HepG2 (cell line): ENCODE measurements around the gene UHMK1. TPM values are rescaled to one million over a fixed set of nuclear protein-coding genes. Genes with fewer than 3 reads are reported as not detected.

Experiments used
- ATAC-seq: fragments of 200-7000 bp; cut with Tn5 transposase; 3 replicates; pipeline ENCODE4 v1.9.1; 2020; ENCODE audit warnings: mild to moderate bottlenecking, moderate library complexity
- BruUV-seq: library from RNA; stranded (reverse); fragments of 400-500 nt; replicated peaks from 2 replicates; lab custom pipeline; 2021; lab: Mats Ljungman, UMichigan
- CTCF ChIA-PET: fragments of 300-600 bp; formaldehyde crosslinking; extraction: SDS; loops from one replicate; lab custom pipeline; 2021; ENCODE audit warnings: low total read pairs, inconsistent platforms, low intra/inter-chr PET ratio; lab: Yijun Ruan, JAX
- POLR2A ChIA-PET: fragments of 350-600 bp; sonication (Branson Sonifier 250); formaldehyde crosslinking; loops from one replicate; lab custom pipeline; 2020; ENCODE audit warnings: antibody characterized with exemption, inconsistent platforms; lab: Yijun Ruan, JAX
- DNase-seq: peaks from one replicate; pipeline ENCODE4 v3.0.0-alpha.2; 2015; ENCODE audit warnings: low spot score
- FAIRE-seq: peaks from 3 replicates; lab custom pipeline; 2011; peaks lifted over from hg19 to GRCh38; lab: Jason Lieb, UNC
- H2AFZ ChIP-seq: one replicate; pipeline ENCODE4 v1.6.1; 2011; ENCODE audit warnings: low read length, inconsistent platforms
- H3K27ac ChIP-seq: fragments of 300-600 bp; 3 replicates; pipeline ENCODE4 v1.8.0; 2011; ENCODE audit warnings: mixed run types, mild to moderate bottlenecking, mixed read lengths, low read length, inconsistent platforms; ENCODE audit not compliant: insufficient read depth; ENCODE audit errors: extremely low read length
- H3K27me3 ChIP-seq, 2 experiments: fragments of 200-600 bp in 1 of 2; 2 replicates in 1 of 2; 3 replicates in 1 of 2; pipeline versions ENCODE4 v1.6.0 to v1.8.0; 2011; ENCODE audit warnings: low read length in 2 of 2, mild to moderate bottlenecking in 2 of 2, moderate library complexity in 2 of 2, inconsistent platforms in 1 of 2; ENCODE audit not compliant: insufficient read depth in 2 of 2, control insufficient read depth in 1 of 2
- H3K36me3 ChIP-seq, 2 experiments: fragments of 200-600 bp in 1 of 2; replicated peaks in 1 of 2; 2 replicates in 1 of 2; 3 replicates in 1 of 2; pipeline versions ENCODE4 v1.5.1 to v1.8.0; 2011; ENCODE audit warnings: low read length in 2 of 2, inconsistent platforms in 1 of 2; ENCODE audit not compliant: insufficient read depth in 2 of 2, control insufficient read depth in 1 of 2
- H3K4me1 ChIP-seq: 2 replicates; pipeline ENCODE4 v1.5.1; 2012; ENCODE audit warnings: low read length, inconsistent platforms; ENCODE audit not compliant: insufficient read depth
- H3K4me2 ChIP-seq: 2 replicates; pipeline ENCODE4 v1.6.0; 2011; ENCODE audit warnings: low read depth, low read length, inconsistent platforms
- H3K4me3 ChIP-seq, 3 experiments: fragments of 200-600 bp in 1 of 3; sonication (generic), shearing (Covaris generic) in 1 of 3; replicated peaks in 1 of 3; 2 replicates each; pipeline ENCODE4 v1.5.1; 2011 to 2016; ENCODE audit warnings: low read length in 3 of 3, inconsistent platforms in 2 of 3, low read depth in 2 of 3, mild to moderate bottlenecking in 2 of 3, control low read depth in 1 of 3, mixed read lengths in 1 of 3; ENCODE audit not compliant: insufficient read depth in 1 of 3
- H3K79me2 ChIP-seq: one replicate; pipeline ENCODE4 v1.6.1; 2011; ENCODE audit warnings: low read length, inconsistent platforms; ENCODE audit not compliant: insufficient read depth
- H3K9ac ChIP-seq: 2 replicates; pipeline ENCODE4 v1.6.0; 2011; ENCODE audit warnings: mild to moderate bottlenecking, low read depth, low read length, inconsistent platforms; ENCODE audit not compliant: insufficient read depth
- H3K9me3 ChIP-seq: 2 replicates; pipeline ENCODE4 v1.5.1; 2012; ENCODE audit warnings: mild to moderate bottlenecking, low read length
- H4K20me1 ChIP-seq: 2 replicates; pipeline ENCODE4 v1.6.0; 2011; ENCODE audit warnings: inconsistent platforms, mild to moderate bottlenecking, low read length, moderate library complexity; ENCODE audit not compliant: insufficient read depth
- GABPA ChIP-seq, 2 experiments: IDR thresholded peaks; 2 replicates each; pipeline ENCODE4 v1.6.1; 2011 to 2016; ENCODE audit warnings: low read depth in 2 of 2, low read length in 1 of 2, missing biosample characterization in 1 of 2, missing genetic modification characterization in 1 of 2
- NFYB ChIP-seq: sonication (generic); formaldehyde crosslinking; IDR thresholded peaks from 2 replicates; pipeline ENCODE4 v1.4.0; 2020; ENCODE audit warnings: missing genetic modification reagents
- SMC3 ChIP-seq: IDR thresholded peaks from 2 replicates; pipeline ENCODE4 v1.6.1; 2011; ENCODE audit warnings: low read length, improper control_type of control experiment
- SNAPC2 ChIP-seq: sonication (generic); formaldehyde crosslinking; IDR thresholded peaks from 2 replicates; pipeline ENCODE4 v1.8.1; 2022; ENCODE audit warnings: mild to moderate bottlenecking, missing genetic modification reagents
- TFE3 ChIP-seq: IDR thresholded peaks from 2 replicates; pipeline ENCODE4 v1.6.1; 2016
- ZNF124 ChIP-seq: sonication (generic); formaldehyde crosslinking; IDR thresholded peaks from 2 replicates; pipeline ENCODE4 v1.4.0; 2020; ENCODE audit warnings: missing genetic modification reagents
- ZNF33A ChIP-seq: sonication (generic); formaldehyde crosslinking; IDR thresholded peaks from 2 replicates; pipeline ENCODE4 v1.5.1; 2020; ENCODE audit warnings: missing genetic modification reagents, mild to moderate bottlenecking, moderate library complexity, borderline replicate concordance
- ZNF33B ChIP-seq: sonication (generic); formaldehyde crosslinking; IDR thresholded peaks from 2 replicates; pipeline ENCODE4 v1.5.1; 2020; ENCODE audit warnings: mild to moderate bottlenecking, missing genetic modification reagents
- ZNF605 ChIP-seq: sonication (generic); formaldehyde crosslinking; IDR thresholded peaks from 2 replicates; pipeline ENCODE4 v1.8.0; 2022; ENCODE audit warnings: mild to moderate bottlenecking, missing genetic modification reagents
- ZNF607 ChIP-seq: sonication (generic); formaldehyde crosslinking; IDR thresholded peaks from 2 replicates; pipeline ENCODE4 v1.5.1; 2020; ENCODE audit warnings: missing genetic modification reagents, mild to moderate bottlenecking, borderline replicate concordance
- ZNF850 ChIP-seq: sonication (generic); formaldehyde crosslinking; conservative IDR thresholded peaks from 2 replicates; pipeline ENCODE4 v1.9.0; 2021; ENCODE audit warnings: mild to moderate bottlenecking, missing genetic modification reagents
- WGBS: methylation state at CpG from one replicate; pipeline ENCODE4 v1.1.6; 2017; ENCODE audit warnings: low lambda C conversion rate; 5-methylcytosine and 5-hydroxymethylcytosine counted together
- in situ Hi-C: cut with HindIII; loops from 2 replicates; pipeline ENCODE4 v1.10.0; 2017; ENCODE audit warnings: low pct_unique_long_range_greater_than_20kb; ENCODE audit not compliant: extremely low pct_ligation_motif_present
- intact Hi-C: fragments of 100-400 bp; cut with micrococcal nuclease; formaldehyde crosslinking; loops from one replicate; pipeline ENCODE4 v1.10.0; 2022; ENCODE audit not compliant: unreplicated experiment
- polyA plus RNA-seq, 8 experiments: library from polyadenylated mRNA; depleted of rRNA in 3 of 8; stranded (reverse) in 7 of 8; unstranded in 1 of 8; fragments of >200 nt; fragmentation: Illumina TruSeq in 4 of 8; extraction: Trizol in 4 of 8; gene quantifications; 2 replicates each; pipeline versions ENCODE4 v1.2.1 to v1.2.3, GENCODE V29; 2011 to 2016; ENCODE audit warnings: low read depth in 4 of 8, missing spikeins in 1 of 8, mixed read lengths in 1 of 8; ENCODE audit not compliant: insufficient read depth in 1 of 8
- total RNA-seq, 5 experiments: library from RNA; depleted of rRNA; stranded (reverse); fragments of >200 nt; fragmentation: Illumina TruSeq; extraction: Trizol; gene quantifications; 2 replicates each; pipeline ENCODE4 v1.2.3, GENCODE V29; 2016; ENCODE audit warnings: low read depth in 1 of 5

Gene UHMK1
- total and polyA plus RNA-seq, 2 of the 13 experiments (the other 11 are each of a cell fraction or from before 2014, with no cell fraction given) = 12.9 to 20.0 TPM

- Histone ChIP-seq H4K20me1 (no peaks in the 10 kb centered on the region), H3K4me2 (no peak overlapping the region), H3K79me2 (no peaks in the 10 kb centered on the region), H3K9me3 (no peaks in the 10 kb centered on the region), H3K4me1 (no peaks in the 10 kb centered on the region), H3K4me3 (no peak overlapping the region), H3K9ac (no peak overlapping the region), H3K36me3 (no peaks in the 10 kb centered on the region), H3K27me3 (no peaks in the 10 kb centered on the region), H2AFZ (no peak overlapping the region), H3K27ac (no peak overlapping the region)
- TF ChIP-seq ZNF605 (CRISPR knock-in tag) (no peak), ZNF124 (no peak), ZNF33B (CRISPR knock-in tag) (no peak), GABPA (IDR thresholded peaks at IDR 0.05; ENCODE audit: low read depth, low read length) (no peak), GABPA (CRISPR knock-in tag; IDR thresholded peaks at IDR 0.05; ENCODE audit: low read depth) (no peak), ZNF33A (CRISPR knock-in tag) (no peak), ZNF850 (CRISPR knock-in tag) (no peak), TFE3 (no peak), SNAPC2 (no peak), NFYB (CRISPR knock-in tag) (no peak), ZNF607 (CRISPR knock-in tag) (no peak), SMC3 (no peak)
- ChIA-PET POLR2A (no interaction called here), CTCF (no interaction called here)
- FAIRE-seq (no peak), ATAC-seq (no peak), DNase-seq (no peak)
- WGBS = 58% methylated on average over 8 of the region's 8 CpGs
- in situ Hi-C loops = no loop called here
- BruUV-seq = no TSS peak
- intact Hi-C loops = no loop called here
Measured at GRCh38 chr1:162552684-162553252, 55.1 kb downstream of the UHMK1 start.
